ENCODE data around the gene STAG2.
"Not testable (repeated sequence)": the region's sequence is repeated elsewhere in the genome, so short reads cannot be mapped to it uniquely, and the experiment has no call there.

STAG2 gene

DNA sequence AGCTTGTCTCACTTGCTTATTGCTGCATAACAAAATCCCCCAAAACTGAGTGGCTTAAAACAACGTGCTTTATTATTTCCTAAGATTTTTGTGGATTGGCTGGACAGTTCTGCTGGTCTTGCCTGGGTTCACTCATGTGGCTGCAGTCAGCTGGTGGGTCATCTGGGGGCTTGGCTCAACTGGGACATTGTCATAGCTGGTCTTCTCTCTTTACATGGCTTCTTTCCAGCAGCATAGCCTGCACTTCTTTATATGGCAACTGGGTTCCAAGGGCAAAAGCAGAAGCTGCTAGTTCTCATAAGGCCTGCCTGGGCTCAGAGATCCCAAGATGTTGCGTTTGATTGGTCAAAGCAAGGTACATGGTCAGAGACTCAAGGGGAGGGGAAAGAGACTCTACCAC lies 33.7 kb upstream of the STAG2 start:
- no peak for DNase-seq (ENCODE audit: low read depth)
- H3K4me3 ChIP-seq (ENCODE audit: control insufficient read depth, low read depth, low read length) = no peak overlapping the region
- TF ChIP-seq, protein P1, sequence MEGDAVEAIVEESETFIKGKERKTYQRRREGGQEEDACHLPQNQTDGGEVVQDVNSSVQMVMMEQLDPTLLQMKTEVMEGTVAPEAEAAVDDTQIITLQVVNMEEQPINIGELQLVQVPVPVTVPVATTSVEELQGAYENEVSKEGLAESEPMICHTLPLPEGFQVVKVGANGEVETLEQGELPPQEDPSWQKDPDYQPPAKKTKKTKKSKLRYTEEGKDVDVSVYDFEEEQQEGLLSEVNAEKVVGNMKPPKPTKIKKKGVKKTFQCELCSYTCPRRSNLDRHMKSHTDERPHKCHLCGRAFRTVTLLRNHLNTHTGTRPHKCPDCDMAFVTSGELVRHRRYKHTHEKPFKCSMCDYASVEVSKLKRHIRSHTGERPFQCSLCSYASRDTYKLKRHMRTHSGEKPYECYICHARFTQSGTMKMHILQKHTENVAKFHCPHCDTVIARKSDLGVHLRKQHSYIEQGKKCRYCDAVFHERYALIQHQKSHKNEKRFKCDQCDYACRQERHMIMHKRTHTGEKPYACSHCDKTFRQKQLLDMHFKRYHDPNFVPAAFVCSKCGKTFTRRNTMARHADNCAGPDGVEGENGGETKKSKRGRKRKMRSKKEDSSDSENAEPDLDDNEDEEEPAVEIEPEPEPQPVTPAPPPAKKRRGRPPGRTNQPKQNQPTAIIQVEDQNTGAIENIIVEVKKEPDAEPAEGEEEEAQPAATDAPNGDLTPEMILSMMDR (IDR thresholded peaks at IDR 0.05; ENCODE audit: control insufficient read depth, insufficient read depth, low read depth, low read length, missing control alignments) = no peak

DNA sequence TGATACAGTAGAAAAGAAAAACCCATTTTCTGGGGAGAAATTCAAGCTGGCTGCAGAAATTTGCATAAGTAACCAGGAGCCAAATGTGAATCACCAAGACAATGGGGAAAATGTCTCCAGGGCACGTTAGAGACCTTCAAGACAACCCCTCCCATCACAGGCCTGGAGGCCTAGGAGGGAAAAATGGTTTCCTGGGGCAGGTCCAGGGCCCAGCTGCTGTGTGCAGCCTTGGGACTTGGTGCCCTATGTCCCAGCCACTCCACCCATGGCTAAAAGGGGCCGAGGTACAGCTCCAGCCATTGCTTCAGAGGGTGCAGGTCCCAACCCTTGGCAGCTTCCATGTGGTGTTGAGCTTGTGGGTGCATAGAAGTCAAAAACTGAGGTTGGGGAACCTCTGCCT lies 29.5 kb upstream of the STAG2 start:
- not testable (repeated sequence) for DNase-seq (ENCODE audit: low read depth); H3K4me3 ChIP-seq (ENCODE audit: control insufficient read depth, low read depth, low read length)

DNA sequence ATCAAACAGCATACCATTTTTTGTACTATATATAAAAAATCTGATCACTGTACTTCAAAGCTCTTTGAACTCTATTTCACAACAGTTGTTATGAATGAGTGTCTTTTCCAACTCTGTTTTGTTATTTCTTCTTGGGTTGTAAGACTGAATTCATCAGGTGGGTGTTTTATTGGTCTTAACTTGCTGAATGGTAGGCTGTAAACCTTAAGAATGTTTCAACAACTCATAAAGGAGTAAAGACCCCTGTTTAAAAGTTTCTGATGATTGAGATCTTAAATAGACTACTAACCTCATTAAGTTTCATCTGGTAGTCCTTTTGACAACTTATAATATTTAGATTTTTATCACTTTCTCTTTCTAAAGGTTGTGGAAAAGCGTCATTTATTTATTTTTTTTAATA lies 18.4 kb upstream of the STAG2 start:
- TF ChIP-seq, protein P1 (IDR thresholded peaks at IDR 0.05; ENCODE audit: control insufficient read depth, insufficient read depth, low read depth, low read length, missing control alignments) = no peak
- DNase-seq (ENCODE audit: low read depth) = no peak

DNA sequence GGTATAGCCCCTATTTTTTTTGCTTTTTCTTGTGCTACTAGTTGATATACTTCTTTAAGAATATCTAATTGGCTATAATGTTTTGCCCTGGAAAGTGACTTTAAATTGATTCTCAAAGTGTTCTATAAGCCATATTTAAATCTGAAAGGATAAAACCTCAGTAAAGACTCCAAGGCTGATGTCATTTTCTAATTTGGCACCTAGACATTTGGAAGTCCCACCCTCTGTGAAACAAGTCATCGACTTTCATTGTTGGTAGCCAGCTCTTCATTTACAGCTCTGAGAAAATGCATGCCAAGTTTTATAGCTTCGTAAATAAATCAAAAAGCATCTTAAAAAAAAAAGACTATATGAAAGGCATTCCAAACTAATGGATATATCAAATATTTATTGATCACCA lies 18.0 kb upstream of the STAG2 start:
- no peak overlapping the region for H3K4me3 ChIP-seq (ENCODE audit: control insufficient read depth, low read depth, low read length)
- DNase-seq (ENCODE audit: low read depth) = no peak
- TF ChIP-seq, protein P1 (IDR thresholded peaks at IDR 0.05; ENCODE audit: control insufficient read depth, insufficient read depth, low read depth, low read length, missing control alignments) = no peak

More for the DNA sequence above, 18.4 kb upstream of the STAG2 start:
- no peak overlapping the region for H3K4me3 ChIP-seq (ENCODE audit: control insufficient read depth, low read depth, low read length)

DNA sequence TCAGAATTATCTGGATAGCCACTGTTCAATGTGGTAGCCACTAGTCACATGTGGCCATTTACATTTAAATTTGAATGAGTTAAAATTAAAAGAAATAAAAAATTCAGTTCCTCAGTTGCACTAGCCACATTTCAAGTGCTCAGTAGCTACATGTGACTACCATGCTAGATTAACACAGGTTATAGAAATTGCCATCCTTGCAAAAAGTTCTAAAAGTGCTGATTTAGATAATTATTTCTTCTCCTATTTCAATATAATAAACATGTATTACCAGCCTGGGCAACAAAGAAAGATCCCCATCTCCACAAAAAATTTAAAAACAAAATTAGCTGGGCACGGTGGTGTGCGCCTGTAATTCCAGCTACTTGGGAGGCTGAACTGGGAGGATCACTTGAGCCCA lies 11.7 kb upstream of the STAG2 start:
- TF ChIP-seq, protein P1 (IDR thresholded peaks at IDR 0.05; ENCODE audit: control insufficient read depth, insufficient read depth, low read depth, low read length, missing control alignments) = no peak
- DNase-seq (ENCODE audit: low read depth) = no peak
- H3K4me3 ChIP-seq (ENCODE audit: control insufficient read depth, low read depth, low read length) = no peak overlapping the region

DNA sequence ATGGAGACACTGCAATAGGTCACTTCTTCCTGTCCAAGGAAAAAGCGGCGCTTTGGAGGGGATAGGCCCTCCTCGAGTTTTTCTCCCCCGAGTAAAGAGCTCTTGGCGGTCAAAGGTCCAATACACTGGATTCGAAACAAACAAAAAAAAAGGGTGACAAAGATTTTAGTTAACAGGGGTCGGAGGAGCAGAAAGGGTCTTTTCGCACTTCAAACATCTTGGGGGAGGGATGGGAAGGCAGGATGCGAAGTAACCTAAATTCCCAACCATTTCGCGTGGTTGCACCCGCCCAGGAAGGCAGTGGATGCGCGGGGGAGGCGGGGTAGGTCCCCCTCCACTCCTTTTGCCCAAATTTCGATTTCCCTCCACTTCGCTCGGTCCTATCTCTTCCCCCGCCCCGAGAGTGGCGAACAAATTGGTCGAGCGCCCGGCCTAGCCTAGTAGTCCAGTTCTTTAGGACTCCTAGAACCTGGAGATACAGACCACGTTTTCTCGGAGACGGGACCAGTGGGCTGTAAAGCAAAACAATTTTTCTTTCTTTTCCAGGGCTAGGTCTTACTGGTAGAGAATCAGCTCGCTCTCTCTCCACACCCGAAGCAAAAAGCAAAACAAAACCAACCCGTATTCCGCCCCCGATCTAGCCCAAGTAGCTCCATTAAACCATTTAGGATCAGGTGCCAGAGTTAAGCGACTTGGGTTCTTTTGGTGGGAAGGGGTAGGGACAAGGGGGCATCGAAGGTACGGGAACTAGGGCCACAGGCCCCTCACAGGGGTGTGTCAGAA lies 2.0 kb upstream of the STAG2 start:
- TF ChIP-seq, protein P1 (IDR thresholded peaks at IDR 0.05; ENCODE audit: control insufficient read depth, insufficient read depth, low read depth, low read length, missing control alignments) = no peak
- H3K4me3 ChIP-seq (ENCODE audit: control insufficient read depth, low read depth, low read length) = peak overlapping the region; percentile 72
- no peak for DNase-seq (ENCODE audit: low read depth)

DNA sequence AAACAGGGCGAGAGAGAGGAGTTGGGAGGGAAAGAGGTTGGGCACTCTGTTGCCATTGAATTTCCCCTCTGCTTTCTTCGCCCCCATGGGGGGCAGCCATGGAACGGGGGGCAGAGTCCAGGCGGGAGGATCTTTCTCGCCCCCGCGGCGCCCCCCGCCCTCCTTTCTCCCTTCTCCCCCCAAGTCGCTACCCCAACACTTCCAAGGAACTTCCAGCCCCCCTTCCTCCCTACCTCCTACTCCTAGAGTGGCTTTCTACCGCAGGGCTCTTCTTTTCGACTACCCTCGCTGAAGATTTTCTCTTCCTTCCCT lies 594 bp upstream of the STAG2 start:
- TF ChIP-seq, protein P1 (IDR thresholded peaks at IDR 0.05; ENCODE audit: control insufficient read depth, insufficient read depth, low read depth, low read length, missing control alignments) = no peak
- DNase-seq (ENCODE audit: low read depth) = no peak
- H3K4me3 ChIP-seq (ENCODE audit: control insufficient read depth, low read depth, low read length) = peak overlapping the region; percentile 87
